HepG2 (cell line): ENCODE results near the gene CEBPA. TPM values are rescaled to one million over a fixed set of nuclear protein-coding genes. Genes with fewer than 3 reads are reported as not detected.
A peak's percentile ranks its signal among the peaks of the same experiment; 100 is the strongest.

ENCODE experiments used
- AGO1 ChIP-seq: fragments of 200-400 bp; formaldehyde crosslinking; IDR thresholded peaks from 2 replicates; pipeline ENCODE4 v1.6.1; 2017; ENCODE audit warnings: mild to moderate bottlenecking, low read depth, low read length, moderate library complexity; ENCODE audit not compliant: poor library complexity, severe bottlenecking
- CREM ChIP-seq, 2 experiments: sonication (generic) in 1 of 2; formaldehyde crosslinking in 1 of 2; IDR thresholded peaks; 2 replicates each; pipeline versions ENCODE4 v1.4.0 to v1.6.1; 2016 to 2020; ENCODE audit warnings: antibody characterized with exemption in 1 of 2, mild to moderate bottlenecking in 1 of 2, missing genetic modification reagents in 1 of 2
- DPF2 ChIP-seq: sonication (generic); formaldehyde crosslinking; IDR thresholded peaks from 2 replicates; pipeline ENCODE4 v1.4.0; 2020; ENCODE audit warnings: mild to moderate bottlenecking, low read depth, missing genetic modification reagents, borderline replicate concordance
- EP300 ChIP-seq, 3 experiments: sonication (generic) in 1 of 3; formaldehyde crosslinking in 1 of 3; IDR thresholded peaks; 2 replicates each; pipeline versions ENCODE4 v1.5.1 to v1.6.1; 2011 to 2020; ENCODE audit warnings: low read depth in 2 of 3, low read length in 2 of 3, borderline replicate concordance in 1 of 3, improper control_type of control experiment in 1 of 3, mild to moderate bottlenecking in 1 of 3, missing genetic modification reagents in 1 of 3, moderate library complexity in 1 of 3
- ERF ChIP-seq: IDR thresholded peaks from 2 replicates; pipeline ENCODE4 v1.6.1; 2018; ENCODE audit warnings: missing biosample characterization, missing genetic modification reagents
- GATAD2A ChIP-seq: IDR thresholded peaks from 2 replicates; pipeline ENCODE4 v1.6.1; 2016
- MED1 ChIP-seq: sonication (generic); formaldehyde crosslinking; IDR thresholded peaks from 2 replicates; pipeline ENCODE4 v1.4.0; 2020; ENCODE audit warnings: missing genetic modification reagents
- NR2C2 ChIP-seq: sonication (generic); formaldehyde crosslinking; IDR thresholded peaks from 2 replicates; pipeline ENCODE4 v1.4.0; 2020; ENCODE audit warnings: missing genetic modification reagents, mild to moderate bottlenecking, moderate library complexity, borderline replicate concordance
- PAWR ChIP-seq: sonication (generic); formaldehyde crosslinking; IDR thresholded peaks from 2 replicates; pipeline ENCODE4 v1.4.0; 2020; ENCODE audit warnings: missing genetic modification reagents, mild to moderate bottlenecking, borderline replicate concordance
- PHF20 ChIP-seq: sonication (generic); formaldehyde crosslinking; IDR thresholded peaks from 2 replicates; pipeline ENCODE4 v1.5.0; 2020; ENCODE audit warnings: mild to moderate bottlenecking, missing genetic modification reagents
- SATB2 ChIP-seq: sonication (generic); formaldehyde crosslinking; IDR thresholded peaks from 2 replicates; pipeline ENCODE4 v1.5.0; 2020; ENCODE audit warnings: missing genetic modification reagents
- SIX4 ChIP-seq: sonication (generic); formaldehyde crosslinking; IDR thresholded peaks from 2 replicates; pipeline ENCODE4 v1.4.0; 2020; ENCODE audit warnings: missing genetic modification reagents
- YY1 ChIP-seq: IDR thresholded peaks from 2 replicates; pipeline ENCODE4 v1.6.1; 2011; ENCODE audit warnings: low read length, low read depth, moderate library complexity, mild to moderate bottlenecking; ENCODE audit not compliant: insufficient read depth, insufficient replicate concordance
- ZFP36L2 ChIP-seq: sonication (generic); formaldehyde crosslinking; IDR thresholded peaks from 2 replicates; pipeline ENCODE4 v1.4.0; 2020; ENCODE audit warnings: missing genetic modification reagents
- ZNF33B ChIP-seq: sonication (generic); formaldehyde crosslinking; IDR thresholded peaks from 2 replicates; pipeline ENCODE4 v1.5.1; 2020; ENCODE audit warnings: mild to moderate bottlenecking, missing genetic modification reagents
- ZNF670 ChIP-seq: sonication (generic); formaldehyde crosslinking; IDR thresholded peaks from 2 replicates; pipeline ENCODE4 v1.8.0; 2022; ENCODE audit warnings: mild to moderate bottlenecking, missing genetic modification reagents, borderline replicate concordance
- ZNF724P ChIP-seq: sonication (generic); formaldehyde crosslinking; IDR thresholded peaks from 2 replicates; pipeline ENCODE4 v1.8.0; 2022; ENCODE audit warnings: missing genetic modification reagents, borderline replicate concordance
- polyA plus RNA-seq, 8 experiments: library from polyadenylated mRNA; depleted of rRNA in 3 of 8; stranded (reverse) in 7 of 8; unstranded in 1 of 8; fragments of >200 nt; fragmentation: Illumina TruSeq in 4 of 8; extraction: Trizol in 4 of 8; gene quantifications; 2 replicates each; pipeline versions ENCODE4 v1.2.1 to v1.2.3, GENCODE V29; 2011 to 2016; ENCODE audit warnings: low read depth in 4 of 8, missing spikeins in 1 of 8, mixed read lengths in 1 of 8; ENCODE audit not compliant: insufficient read depth in 1 of 8
- total RNA-seq, 5 experiments: library from RNA; depleted of rRNA; stranded (reverse); fragments of >200 nt; fragmentation: Illumina TruSeq; extraction: Trizol; gene quantifications; 2 replicates each; pipeline ENCODE4 v1.2.3, GENCODE V29; 2016; ENCODE audit warnings: low read depth in 1 of 5
- TF ChIP-seq, protein P1 (sequence below): sonication (generic); formaldehyde crosslinking; IDR thresholded peaks from 2 replicates; pipeline ENCODE4 v1.4.0; 2020; ENCODE audit warnings: missing genetic modification reagents
- TF ChIP-seq, protein P2 (sequence below): sonication (generic); formaldehyde crosslinking; conservative IDR thresholded peaks from 2 replicates; pipeline ENCODE4 v1.8.0; 2022; ENCODE audit warnings: mild to moderate bottlenecking, moderate library complexity, missing genetic modification reagents
- TF ChIP-seq, protein P3 (sequence below): sonication (generic); formaldehyde crosslinking; IDR thresholded peaks from 2 replicates; pipeline ENCODE4 v1.9.0; 2022; ENCODE audit warnings: low read depth, missing genetic modification reagents
- TF ChIP-seq, protein P4 (sequence below): sonication (generic); formaldehyde crosslinking; IDR thresholded peaks from 2 replicates; pipeline ENCODE4 v1.8.0; 2022; ENCODE audit warnings: missing genetic modification reagents, mild to moderate bottlenecking, moderate library complexity, borderline replicate concordance

Gene CEBPA
- total and polyA plus RNA-seq, 2 of the 13 experiments (the other 11 are each of a cell fraction or from before 2014, with no cell fraction given) = 24.8 to 103 TPM

DNA sequence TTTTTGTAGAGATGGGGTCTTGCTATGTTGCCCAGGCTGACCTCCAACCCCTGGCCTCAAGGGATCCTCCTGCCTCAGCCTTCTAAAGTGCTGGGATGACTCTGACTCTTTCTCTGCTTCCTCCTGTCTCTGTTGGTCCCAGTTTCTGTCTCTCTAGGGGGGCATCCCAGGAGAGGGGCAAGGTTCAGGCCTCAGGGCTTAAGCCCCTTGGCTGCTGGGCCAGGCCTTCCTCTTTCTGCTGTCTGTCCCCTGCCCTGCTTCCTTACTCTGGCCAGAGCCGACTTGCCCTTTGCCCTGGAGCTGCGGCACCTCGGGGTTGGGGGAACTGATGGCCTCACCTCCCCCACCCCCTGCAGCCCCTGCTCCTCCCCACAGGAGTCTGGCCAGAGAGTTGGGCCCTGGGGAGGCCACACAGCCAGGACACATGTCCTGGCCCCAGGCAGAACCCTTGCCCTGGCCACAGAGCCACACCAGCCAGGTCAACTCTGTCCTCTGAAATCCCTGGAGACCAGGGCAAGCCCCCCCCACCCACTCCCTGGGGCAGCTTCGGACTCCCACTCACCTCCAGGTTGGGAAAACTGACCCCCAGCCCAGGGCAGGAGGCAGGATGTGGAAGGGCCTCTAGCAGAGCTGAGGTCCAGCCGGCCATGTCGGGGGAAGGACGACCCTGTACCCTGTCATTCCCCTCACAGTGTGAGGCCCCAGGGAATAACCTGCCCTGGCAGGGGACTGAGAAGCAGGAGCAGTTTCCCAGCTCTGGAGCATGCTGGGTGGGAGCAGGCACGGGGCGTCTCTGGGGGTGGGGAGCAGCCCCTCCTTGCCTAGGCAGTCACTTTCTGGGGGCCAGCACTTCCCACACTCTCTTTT lies 23.7 kb downstream of the CEBPA start (continued):
- TF ChIP-seq GATAD2A (CRISPR knock-in tag) (peak; percentile 82), DPF2 (CRISPR knock-in tag) (no peak), MED1 (CRISPR knock-in tag) (peak; percentile 64), SATB2 (CRISPR knock-in tag) (no peak), AGO1 (no peak), SIX4 (CRISPR knock-in tag) (no peak), ZNF724P (CRISPR knock-in tag) (peak; percentile 38; the same call in 1 of the 2 replicates), PHF20 (CRISPR knock-in tag) (no peak), NR2C2 (CRISPR knock-in tag) (peak; percentile 83), EP300 (IDR thresholded peaks at IDR 0.05; ENCODE audit: low read depth in 2 of 2, low read length in 2 of 2) (peak in 1 of 2 experiments; percentile 58; a peak in 1 of 4 replicates), EP300 (CRISPR knock-in tag; IDR thresholded peaks at IDR 0.05; ENCODE audit: borderline replicate concordance) (peak; percentile 22; the same call in 1 of the 2 replicates), CREM (IDR thresholded peaks at IDR 0.05) (peak; percentile 51; the same call in 1 of the 2 replicates), CREM (CRISPR knock-in tag; IDR thresholded peaks at IDR 0.05) (no peak), ZFP36L2 (CRISPR knock-in tag) (no peak), PAWR (CRISPR knock-in tag) (no peak), ZNF670 (CRISPR knock-in tag) (no peak), ERF (no peak), YY1 (peak; percentile 49), ZNF33B (CRISPR knock-in tag) (no peak)
- TF ChIP-seq, protein P1, sequence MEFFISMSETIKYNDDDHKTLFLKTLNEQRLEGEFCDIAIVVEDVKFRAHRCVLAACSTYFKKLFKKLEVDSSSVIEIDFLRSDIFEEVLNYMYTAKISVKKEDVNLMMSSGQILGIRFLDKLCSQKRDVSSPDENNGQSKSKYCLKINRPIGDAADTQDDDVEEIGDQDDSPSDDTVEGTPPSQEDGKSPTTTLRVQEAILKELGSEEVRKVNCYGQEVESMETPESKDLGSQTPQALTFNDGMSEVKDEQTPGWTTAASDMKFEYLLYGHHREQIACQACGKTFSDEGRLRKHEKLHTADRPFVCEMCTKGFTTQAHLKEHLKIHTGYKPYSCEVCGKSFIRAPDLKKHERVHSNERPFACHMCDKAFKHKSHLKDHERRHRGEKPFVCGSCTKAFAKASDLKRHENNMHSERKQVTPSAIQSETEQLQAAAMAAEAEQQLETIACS (CRISPR knock-in tag) = no peak
- TF ChIP-seq, protein P2, sequence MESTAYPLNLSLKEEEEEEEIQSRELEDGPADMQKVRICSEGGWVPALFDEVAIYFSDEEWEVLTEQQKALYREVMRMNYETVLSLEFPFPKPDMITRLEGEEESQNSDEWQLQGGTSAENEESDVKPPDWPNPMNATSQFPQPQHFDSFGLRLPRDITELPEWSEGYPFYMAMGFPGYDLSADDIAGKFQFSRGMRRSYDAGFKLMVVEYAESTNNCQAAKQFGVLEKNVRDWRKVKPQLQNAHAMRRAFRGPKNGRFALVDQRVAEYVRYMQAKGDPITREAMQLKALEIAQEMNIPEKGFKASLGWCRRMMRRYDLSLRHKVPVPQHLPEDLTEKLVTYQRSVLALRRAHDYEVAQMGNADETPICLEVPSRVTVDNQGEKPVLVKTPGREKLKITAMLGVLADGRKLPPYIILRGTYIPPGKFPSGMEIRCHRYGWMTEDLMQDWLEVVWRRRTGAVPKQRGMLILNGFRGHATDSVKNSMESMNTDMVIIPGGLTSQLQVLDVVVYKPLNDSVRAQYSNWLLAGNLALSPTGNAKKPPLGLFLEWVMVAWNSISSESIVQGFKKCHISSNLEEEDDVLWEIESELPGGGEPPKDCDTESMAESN (CRISPR knock-in tag) = no peak
- TF ChIP-seq, protein P3, sequence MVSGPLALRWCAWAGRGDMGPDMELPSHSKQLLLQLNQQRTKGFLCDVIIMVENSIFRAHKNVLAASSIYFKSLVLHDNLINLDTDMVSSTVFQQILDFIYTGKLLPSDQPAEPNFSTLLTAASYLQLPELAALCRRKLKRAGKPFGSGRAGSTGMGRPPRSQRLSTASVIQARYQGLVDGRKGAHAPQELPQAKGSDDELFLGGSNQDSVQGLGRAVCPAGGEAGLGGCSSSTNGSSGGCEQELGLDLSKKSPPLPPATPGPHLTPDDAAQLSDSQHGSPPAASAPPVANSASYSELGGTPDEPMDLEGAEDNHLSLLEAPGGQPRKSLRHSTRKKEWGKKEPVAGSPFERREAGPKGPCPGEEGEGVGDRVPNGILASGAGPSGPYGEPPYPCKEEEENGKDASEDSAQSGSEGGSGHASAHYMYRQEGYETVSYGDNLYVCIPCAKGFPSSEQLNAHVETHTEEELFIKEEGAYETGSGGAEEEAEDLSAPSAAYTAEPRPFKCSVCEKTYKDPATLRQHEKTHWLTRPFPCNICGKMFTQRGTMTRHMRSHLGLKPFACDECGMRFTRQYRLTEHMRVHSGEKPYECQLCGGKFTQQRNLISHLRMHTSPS (CRISPR knock-in tag) = peak; percentile 72
- TF ChIP-seq, protein P4, sequence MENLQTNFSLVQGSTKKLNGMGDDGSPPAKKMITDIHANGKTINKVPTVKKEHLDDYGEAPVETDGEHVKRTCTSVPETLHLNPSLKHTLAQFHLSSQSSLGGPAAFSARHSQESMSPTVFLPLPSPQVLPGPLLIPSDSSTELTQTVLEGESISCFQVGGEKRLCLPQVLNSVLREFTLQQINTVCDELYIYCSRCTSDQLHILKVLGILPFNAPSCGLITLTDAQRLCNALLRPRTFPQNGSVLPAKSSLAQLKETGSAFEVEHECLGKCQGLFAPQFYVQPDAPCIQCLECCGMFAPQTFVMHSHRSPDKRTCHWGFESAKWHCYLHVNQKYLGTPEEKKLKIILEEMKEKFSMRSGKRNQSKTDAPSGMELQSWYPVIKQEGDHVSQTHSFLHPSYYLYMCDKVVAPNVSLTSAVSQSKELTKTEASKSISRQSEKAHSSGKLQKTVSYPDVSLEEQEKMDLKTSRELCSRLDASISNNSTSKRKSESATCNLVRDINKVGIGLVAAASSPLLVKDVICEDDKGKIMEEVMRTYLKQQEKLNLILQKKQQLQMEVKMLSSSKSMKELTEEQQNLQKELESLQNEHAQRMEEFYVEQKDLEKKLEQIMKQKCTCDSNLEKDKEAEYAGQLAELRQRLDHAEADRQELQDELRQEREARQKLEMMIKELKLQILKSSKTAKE (CRISPR knock-in tag) = peak; percentile 92
